HG03565 (cell line): ENCODE results near the gene LSM4.

ENCODE experiments used
- ATAC-seq: cut with Tn5 transposase; IDR thresholded peaks from one replicate; pipeline ENCODE4 v1.9.1; 2021; ENCODE audit warnings: mild to moderate bottlenecking, moderate library complexity; ENCODE audit not compliant: unreplicated experiment

The LSM4 gene

GRCh38 chr19:18311502-18312091 lies 11.3 kb downstream of the LSM4 start:
- ATAC-seq, result no peak

- no peak for ATAC-seq
Observed at GRCh38 chr19:18310966-18311365, 11.9 kb downstream of the LSM4 start.

GRCh38 chr19:18310118-18310909 lies 12.6 kb downstream of the LSM4 start:
- ATAC-seq, result no peak

GRCh38 chr19:18309525-18310064 lies 13.3 kb downstream of the LSM4 start:
- no peak for ATAC-seq

- no peak for ATAC-seq
Observed at GRCh38 chr19:18308948-18309325, 13.9 kb downstream of the LSM4 start.

GRCh38 chr19:18308051-18308947 lies 14.6 kb downstream of the LSM4 start:
- no peak for ATAC-seq

GRCh38 chr19:18307271-18307681 lies 15.6 kb downstream of the LSM4 start:
- ATAC-seq, result no peak

- no peak for ATAC-seq
Observed at GRCh38 chr19:18306888-18307260, 16.0 kb downstream of the LSM4 start.

- ATAC-seq, result no peak
Observed at GRCh38 chr19:18306209-18306887, 16.5 kb downstream of the LSM4 start.

- no peak for ATAC-seq
Observed at GRCh38 chr19:18304458-18305310, 18.2 kb downstream of the LSM4 start.

- no peak for ATAC-seq
Observed at GRCh38 chr19:18304208-18304457, 18.7 kb downstream of the LSM4 start.

GRCh38 chr19:18301718-18302111 lies 21.2 kb downstream of the LSM4 start:
- ATAC-seq, result no peak

GRCh38 chr19:18300930-18301717 lies 21.8 kb downstream of the LSM4 start:
- no peak for ATAC-seq

GRCh38 chr19:18299654-18300053 lies 23.2 kb downstream of the LSM4 start:
- no peak for ATAC-seq

GRCh38 chr19:18298601-18299000 lies 24.3 kb downstream of the LSM4 start:
- no peak for ATAC-seq

- ATAC-seq, result no peak
Observed at GRCh38 chr19:18297308-18297707, 25.6 kb downstream of the LSM4 start.

- ATAC-seq, result no peak
Observed at GRCh38 chr19:18295034-18295451, 27.8 kb downstream of the LSM4 start.

GRCh38 chr19:18294467-18294864 lies 28.4 kb downstream of the LSM4 start:
- ATAC-seq, result no peak
